ENCODE data around the gene ALG10B.
"Not testable (repeated sequence)": the region's sequence is repeated elsewhere in the genome, so short reads cannot be mapped to it uniquely, and the experiment has no call there.

Gene ALG10B

GRCh38 chr12:38316391-38317129 lies at the start of gene ALG10B:
ALG10B (plus strand) TSS chr12:38316774; CDS start chr12:38316894, 120 bp downstream.
- peak; percentile 98 for FAIRE-seq

GRCh38 chr12:38268612-38269011 lies 48.0 kb upstream of the ALG10B start:
- FAIRE-seq, result no peak

- no peak for FAIRE-seq
These were observed 46.7 kb upstream of the ALG10B start for GRCh38 chr12:38269897-38270296.

- FAIRE-seq, result no peak
These were observed 36.8 kb upstream of the ALG10B start for GRCh38 chr12:38279756-38280155.

- no peak for FAIRE-seq
These were observed 33.7 kb upstream of the ALG10B start for GRCh38 chr12:38282886-38283285.

- no peak for FAIRE-seq
These were observed 27.2 kb upstream of the ALG10B start for GRCh38 chr12:38289396-38289795.

- FAIRE-seq, result no peak
These were observed 25.4 kb upstream of the ALG10B start for GRCh38 chr12:38291160-38291559.

- FAIRE-seq, result not testable (repeated sequence)
These were observed 13.6 kb upstream of the ALG10B start for GRCh38 chr12:38302972-38303371.

- FAIRE-seq, result not testable (repeated sequence)
These were observed 5.4 kb downstream of the ALG10B start for GRCh38 chr12:38321966-38322365.

GRCh38 chr12:38324912-38325311 lies 8.3 kb downstream of the ALG10B start:
- FAIRE-seq, result peak; percentile 89

- no peak for FAIRE-seq
These were observed 10.8 kb downstream of the ALG10B start for GRCh38 chr12:38327356-38327755.

- peak; percentile 99 for FAIRE-seq
These were observed 11.8 kb downstream of the ALG10B start for GRCh38 chr12:38328306-38328895.

- not testable (repeated sequence) for FAIRE-seq
These were observed 13.8 kb downstream of the ALG10B start for GRCh38 chr12:38330414-38330813.

GRCh38 chr12:38332814-38333213 lies 16.2 kb downstream of the ALG10B start:
- FAIRE-seq, result no peak

- peak; percentile 38 for FAIRE-seq
These were observed 25.9 kb downstream of the ALG10B start for GRCh38 chr12:38342444-38342843.

- not testable (repeated sequence) for FAIRE-seq
These were observed 26.7 kb downstream of the ALG10B start for GRCh38 chr12:38343256-38343655.

GRCh38 chr12:38343916-38344315 lies 27.3 kb downstream of the ALG10B start:
- not testable (repeated sequence) for FAIRE-seq

- FAIRE-seq, result no peak
These were observed 34.0 kb downstream of the ALG10B start for GRCh38 chr12:38350342-38351174.

- not testable (repeated sequence) for FAIRE-seq
These were observed 34.6 kb downstream of the ALG10B start for GRCh38 chr12:38351175-38351508.

- FAIRE-seq, result no peak
These were observed 50.9 kb downstream of the ALG10B start for GRCh38 chr12:38367506-38367905.

GRCh38 chr12:38370311-38370710 lies 53.7 kb downstream of the ALG10B start:
- FAIRE-seq, result no peak

GRCh38 chr12:38373784-38374183 lies 57.2 kb downstream of the ALG10B start:
- no peak for FAIRE-seq

GRCh38 chr12:38374751-38375150 lies 58.2 kb downstream of the ALG10B start:
- FAIRE-seq, result no peak
